Measurements from ENCODE around the gene PTPRD. TPM values are rescaled to one million over a fixed set of nuclear protein-coding genes. Genes with fewer than 3 reads are reported as not detected.

The PTPRD gene
- total and polyA plus RNA-seq, 9 of the 15 experiments (the other 6 are each of a cell fraction or from before 2014, with no cell fraction given), result 0.11 TPM; not detected in 8

- BruUV-seq (replicated peaks), result no TSS peak
- Histone ChIP-seq H3K27me3 (ENCODE audit: control insufficient read depth in 2 of 2, insufficient read depth in 2 of 2, low read length in 2 of 2) (no peaks in the 10 kb centered on the region), H3K36me3 (ENCODE audit: control insufficient read depth, insufficient read depth, low read length) (no peaks in the 10 kb centered on the region), H3K4me1 (replicated peaks in 1 of 2; ENCODE audit: control insufficient read depth in 2 of 2, insufficient read depth in 2 of 2, low read length in 2 of 2) (no peaks in the 10 kb centered on the region), H2AFZ (ENCODE audit: low read depth, low read length) (no peak overlapping the region), H3K9me3 (replicated peaks; ENCODE audit: control insufficient read depth, insufficient read depth, low read depth, low read length) (no peaks in the 10 kb centered on the region), H3K79me2 (ENCODE audit: control insufficient read depth, insufficient read depth, low read length) (no peaks in the 10 kb centered on the region), H3K9me1 (ENCODE audit: control insufficient read depth, insufficient read depth, low read length) (no peaks in the 10 kb centered on the region), H3K27ac (ENCODE audit: extremely low read depth, low read depth, low read length) (no peak overlapping the region), H3K4me3 (no peak overlapping the region), H4K20me1 (replicated peaks; ENCODE audit: control insufficient read depth, insufficient read depth, low read length) (no peaks in the 10 kb centered on the region), H3K9ac (ENCODE audit: insufficient read depth in 1 of 2, low read depth in 2 of 2, low read length in 2 of 2) (no peak overlapping the region), H3K4me2 (ENCODE audit: insufficient read depth, low read length) (no peak overlapping the region)
- in situ Hi-C loops (cut with MboI) (no loop called here), intact Hi-C loops (cut with micrococcal nuclease) (no loop called here)
- ChIA-PET CTCF (ENCODE audit: low intra/inter-chr PET ratio) (no interaction called here), POLR2A (no interaction called here)
- ATAC-seq (no peak), DNase-seq (ENCODE audit: extremely low read depth in 1 of 4, low spot score in 3 of 4) (no peak), FAIRE-seq (no peak)
- TF ChIP-seq GATAD2B (IDR thresholded peaks at IDR 0.05; ENCODE audit: borderline replicate concordance) (no peak), EWSR1 (IDR thresholded peaks at IDR 0.05; ENCODE audit: borderline replicate concordance, low read depth, partially characterized antibody) (no peak), TGIF2 (CRISPR knock-in tag; IDR thresholded peaks at IDR 0.05) (no peak), RFX1 (IDR thresholded peaks at IDR 0.05) (no peak), NFRKB (IDR thresholded peaks at IDR 0.05; ENCODE audit: low read depth) (no peak), PHF21A (IDR thresholded peaks at IDR 0.05; ENCODE audit: borderline replicate concordance, low read depth) (no peak), LCOR (CRISPR knock-in tag; IDR thresholded peaks at IDR 0.05) (no peak), SREBF1 (IDR thresholded peaks at IDR 0.05; ENCODE audit: borderline replicate concordance, low read depth, low read length) (no peak), ZC3H4 (CRISPR knock-in tag; IDR thresholded peaks at IDR 0.05; ENCODE audit: borderline replicate concordance) (no peak), HDAC2 (IDR thresholded peaks at IDR 0.05) (no peak), GATAD2A (IDR thresholded peaks at IDR 0.05) (no peak), POLR2A (conservative IDR thresholded peaks at IDR 0.05) (no peak), ELF2 (CRISPR knock-in tag; IDR thresholded peaks at IDR 0.05) (no peak), MLLT1 (IDR thresholded peaks at IDR 0.05) (no peak), BCLAF1 (IDR thresholded peaks at IDR 0.05; ENCODE audit: borderline replicate concordance in 1 of 2, control insufficient read depth in 1 of 2, low read depth in 2 of 2, low read length in 1 of 2) (no peak)
- WGBS (ENCODE audit: insufficient coverage, low coverage, missing lambda C conversion rate), result 0% methylated on average over 1 of the region's 1 CpG
Measured at GRCh38 chr9:8943392-8943791, 1669.4 kb downstream of the PTPRD start.
